GM21515 (cell line): Measurements from ENCODE around the gene EMP1.

ENCODE experiments used
- ATAC-seq: cut with Tn5 transposase; IDR thresholded peaks from one replicate; pipeline ENCODE4 v1.9.1; 2021; ENCODE audit not compliant: unreplicated experiment

Gene EMP1

GRCh38 chr12:13218641-13219040, 22.1 kb downstream of the EMP1 start:
- no peak for ATAC-seq

GRCh38 chr12:13219320-13219719, 22.8 kb downstream of the EMP1 start:
- ATAC-seq: no peak

- ATAC-seq: no peak
These were observed 24.3 kb downstream of the EMP1 start for GRCh38 chr12:13220838-13221237.

GRCh38 chr12:13222076-13222475, 25.6 kb downstream of the EMP1 start:
- no peak for ATAC-seq

GRCh38 chr12:13223179-13223804, 26.8 kb downstream of the EMP1 start:
- no peak for ATAC-seq

GRCh38 chr12:13223941-13224340, 27.4 kb downstream of the EMP1 start:
- ATAC-seq: no peak

GRCh38 chr12:13227191-13227590, 30.7 kb downstream of the EMP1 start:
- no peak for ATAC-seq

GRCh38 chr12:13228579-13228978, 32.1 kb downstream of the EMP1 start:
- no peak for ATAC-seq

GRCh38 chr12:13229504-13229903, 33.0 kb downstream of the EMP1 start:
- no peak for ATAC-seq

GRCh38 chr12:13230500-13230899, 34.0 kb downstream of the EMP1 start:
- no peak for ATAC-seq

- no peak for ATAC-seq
These were observed 37.5 kb downstream of the EMP1 start for GRCh38 chr12:13233830-13234641.

GRCh38 chr12:13238204-13238603, 41.7 kb downstream of the EMP1 start:
- no peak for ATAC-seq

GRCh38 chr12:13241833-13242488, 45.4 kb downstream of the EMP1 start:
- ATAC-seq: no peak

- ATAC-seq: no peak
These were observed 46.4 kb downstream of the EMP1 start for GRCh38 chr12:13242936-13243335.

- ATAC-seq: no peak
These were observed 47.1 kb downstream of the EMP1 start for GRCh38 chr12:13243516-13244070.

- no peak for ATAC-seq
These were observed 51.1 kb downstream of the EMP1 start for GRCh38 chr12:13247596-13247995.

- ATAC-seq: no peak
These were observed 52.4 kb downstream of the EMP1 start for GRCh38 chr12:13248964-13249363.

GRCh38 chr12:13250416-13250815, 53.9 kb downstream of the EMP1 start:
- ATAC-seq: no peak

- no peak for ATAC-seq
These were observed 55.0 kb downstream of the EMP1 start for GRCh38 chr12:13251521-13251920.

- no peak for ATAC-seq
These were observed 55.5 kb downstream of the EMP1 start for GRCh38 chr12:13252024-13252423.

GRCh38 chr12:13252616-13253015, 56.1 kb downstream of the EMP1 start:
- ATAC-seq: no peak
